Frontal cortex (tissue), 4 donors: ENCODE measurements around the gene CDHR2. TPM values are rescaled to one million over a fixed set of nuclear protein-coding genes. Genes with fewer than 3 reads are reported as not detected.
"Not testable (repeated sequence)": the region's sequence is repeated elsewhere in the genome, so short reads cannot be mapped to it uniquely, and the experiment has no call there.

Experiments used
- DNase-seq, 2 donors: peaks; one replicate each; pipeline ENCODE4 v3.0.0; 2012; ENCODE audit warnings: low spot score in 2 of 2
- FAIRE-seq: peaks from 2 replicates; lab custom pipeline; 2012; peaks lifted over from hg19 to GRCh38; lab: Jason Lieb, UNC
- total RNA-seq: library from RNA; depleted of rRNA; stranded (reverse); fragments of >200 nt; gene quantifications from one replicate; pipeline ENCODE4 v1.2.3, GENCODE V29; 2014
- donor health status: control.
- donor health status: control.
- donor health status: control.

CDHR2 gene
- total RNA-seq, 1 donor from 2014 or later, result under 0.01 TPM

DNA sequence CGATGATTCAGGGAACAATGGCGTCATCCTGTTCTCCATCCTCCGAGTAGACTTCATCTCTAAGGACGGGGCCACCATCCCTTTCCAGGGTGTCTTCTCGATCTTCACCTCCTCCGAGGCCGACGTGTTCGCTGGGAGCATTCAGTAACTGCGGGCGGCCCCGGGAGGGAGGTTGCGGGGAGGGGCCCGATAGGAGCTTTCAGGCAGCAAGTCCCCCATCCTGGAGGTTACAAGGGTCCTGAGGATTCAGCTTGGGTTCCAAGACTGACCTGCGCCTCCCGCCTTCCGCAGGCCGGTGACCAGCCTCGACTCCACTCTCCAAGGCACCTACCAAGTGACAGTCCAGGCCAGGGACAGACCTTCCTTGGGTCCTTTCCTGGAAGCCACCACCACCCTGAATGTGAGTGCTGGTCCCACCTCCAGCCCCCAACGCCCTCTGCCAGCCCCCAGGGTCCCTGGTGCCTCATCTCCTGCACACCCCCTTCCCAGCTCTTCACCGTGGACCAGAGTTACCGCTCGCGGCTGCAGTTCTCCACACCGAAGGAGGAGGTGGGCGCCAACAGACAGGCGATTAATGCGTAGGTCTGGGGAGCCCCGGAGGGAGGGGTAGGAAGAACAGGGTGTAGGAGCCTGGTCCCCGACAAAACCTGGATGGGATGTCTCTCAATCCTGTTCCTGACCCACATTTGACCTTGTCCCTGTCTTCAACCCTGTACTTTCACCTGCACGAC lies 40.1 kb downstream of the CDHR2 start:
- FAIRE-seq, result no peak
- DNase-seq, result no peak

DNA sequence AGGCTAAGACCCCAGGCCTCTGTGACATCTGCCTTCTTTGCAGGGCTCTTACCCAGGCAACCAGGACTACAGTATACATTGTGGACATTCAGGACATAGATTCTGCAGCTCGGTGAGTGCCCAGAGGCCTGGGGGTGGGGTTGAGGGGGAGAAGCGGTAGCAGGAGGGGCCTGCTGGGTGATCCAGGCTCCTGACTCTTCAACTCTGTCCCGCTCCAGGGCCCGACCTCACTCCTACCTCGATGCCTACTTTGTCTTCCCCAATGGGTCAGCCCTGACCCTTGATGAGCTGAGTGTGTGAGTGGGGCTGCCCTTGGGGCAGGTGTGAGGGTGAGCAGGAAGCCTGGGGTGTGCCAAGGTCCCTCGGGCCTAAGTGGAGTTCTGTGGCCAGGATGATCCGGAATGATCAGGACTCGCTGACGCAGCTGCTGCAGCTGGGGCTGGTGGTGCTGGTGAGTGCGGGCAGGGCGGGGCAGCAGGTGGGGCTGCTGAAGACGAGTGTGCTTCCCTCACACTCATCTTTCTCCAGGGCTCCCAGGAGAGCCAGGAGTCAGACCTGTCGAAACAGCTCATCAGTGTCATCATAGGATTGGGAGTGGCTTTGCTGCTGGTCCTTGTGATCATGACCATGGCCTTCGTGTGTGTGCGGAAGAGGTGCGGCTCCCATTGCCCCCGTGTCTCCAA lies 41.0 kb downstream of the CDHR2 start:
- no peak for FAIRE-seq
- no peak for DNase-seq

- FAIRE-seq, result peak; percentile 99
- not testable (repeated sequence) for DNase-seq
Measured at GRCh38 chr5:176591667-176592066, 42.5 kb downstream of the CDHR2 start.

- FAIRE-seq (no peak), DNase-seq (no peak)
Measured at GRCh38 chr5:176592573-176592972, 43.4 kb downstream of the CDHR2 start.

GRCh38 chr5:176593273-176593869 lies 44.2 kb downstream of the CDHR2 start:
- no peak for FAIRE-seq
- no peak for DNase-seq

- no peak for FAIRE-seq
Measured at GRCh38 chr5:176594554-176594953, 45.4 kb downstream of the CDHR2 start.

GRCh38 chr5:176595386-176595943 lies 46.3 kb downstream of the CDHR2 start:
- DNase-seq, result no peak
- FAIRE-seq, result no peak

More at GRCh38 chr5:176594554-176594953, 45.4 kb downstream of the CDHR2 start:
- no peak for DNase-seq

- no peak for FAIRE-seq
Measured at GRCh38 chr5:176596069-176596644, 47.0 kb downstream of the CDHR2 start.

GRCh38 chr5:176596689-176597416 lies 47.7 kb downstream of the CDHR2 start:
- DNase-seq, result peak in 1 of 2 donors; percentile 51
- FAIRE-seq, result no peak

More at GRCh38 chr5:176596069-176596644, 47.0 kb downstream of the CDHR2 start:
- no peak for DNase-seq

GRCh38 chr5:176597417-176598389 lies 48.6 kb downstream of the CDHR2 start:
- FAIRE-seq (no peak), DNase-seq (no peak)

DNA sequence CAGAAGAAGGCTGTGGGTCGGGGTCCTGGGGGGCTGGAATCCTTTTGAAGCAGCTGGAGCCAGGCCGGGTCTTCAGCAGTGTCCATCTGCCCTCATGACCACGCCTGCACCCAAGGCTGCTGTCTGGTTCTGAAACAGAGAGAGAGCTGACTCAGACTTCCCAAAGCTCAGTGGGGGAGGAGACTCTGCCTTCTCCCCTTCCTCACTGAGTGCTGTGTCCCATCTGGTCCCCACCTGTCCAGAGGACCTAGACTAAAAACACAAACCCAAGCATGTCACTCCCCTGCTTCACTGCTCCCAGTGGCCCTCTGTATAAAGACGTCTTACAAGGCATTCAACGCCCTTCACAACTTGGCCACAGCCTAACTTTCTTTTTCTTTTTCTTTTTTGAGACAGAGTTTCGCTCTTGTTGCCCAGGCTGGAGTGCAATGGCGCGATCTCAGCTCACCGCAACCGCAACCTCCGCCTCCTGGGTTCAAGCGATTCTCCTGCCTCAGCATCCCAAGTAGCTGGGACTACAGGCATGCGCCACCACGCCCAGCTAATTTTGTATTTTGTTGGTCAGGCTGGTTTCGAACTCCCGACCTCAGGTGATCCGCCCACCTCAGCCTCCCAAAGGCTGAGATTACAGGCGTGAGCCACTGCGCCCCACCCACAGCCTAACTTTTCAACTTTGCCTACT lies 50.7 kb downstream of the CDHR2 start:
- not testable (repeated sequence) for FAIRE-seq, DNase-seq

GRCh38 chr5:176601901-176602482 lies 52.9 kb downstream of the CDHR2 start:
- FAIRE-seq (no peak), DNase-seq (no peak)

DNA sequence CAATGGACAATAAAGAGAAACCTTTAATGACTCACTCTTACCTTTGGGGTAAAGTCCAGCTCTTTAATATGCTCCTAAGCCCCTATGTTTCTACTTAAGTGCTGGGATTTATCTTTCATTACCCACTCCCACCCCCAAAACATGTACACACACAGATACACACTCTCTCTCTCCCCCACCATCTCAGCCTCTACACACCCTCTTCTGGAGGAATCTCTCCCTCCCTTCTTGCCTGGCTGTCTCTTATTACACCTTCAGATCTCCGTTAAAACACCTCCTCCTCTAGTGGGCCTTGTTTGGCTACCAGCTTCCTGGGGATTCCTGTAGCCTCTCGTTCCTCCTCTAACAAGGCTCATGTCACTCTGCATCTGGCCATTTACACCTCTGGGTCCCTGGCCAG lies 53.9 kb downstream of the CDHR2 start:
- DNase-seq (no peak), FAIRE-seq (no peak)

- no peak for FAIRE-seq
- DNase-seq, result no peak
Measured at GRCh38 chr5:176606032-176606431, 56.9 kb downstream of the CDHR2 start.

DNA sequence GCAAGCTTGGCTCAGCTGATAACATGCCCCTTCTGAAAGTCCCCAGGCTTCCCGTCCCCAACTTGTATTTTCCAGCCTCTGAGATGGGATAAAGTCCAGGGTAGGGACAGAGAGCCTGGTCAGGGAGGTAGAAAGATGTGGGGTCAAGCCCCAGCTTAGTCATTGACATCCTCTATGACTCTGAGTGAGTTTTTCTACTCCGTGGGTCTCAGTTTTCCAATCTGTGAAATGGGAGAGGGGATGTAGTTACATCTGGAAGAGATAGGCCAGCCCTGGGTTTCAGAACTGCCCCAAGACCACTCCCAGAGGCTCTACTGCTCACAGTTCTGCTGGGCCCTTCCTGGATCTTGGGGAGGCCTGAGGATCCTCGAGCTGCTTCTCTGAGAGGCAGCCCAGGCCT lies 57.7 kb downstream of the CDHR2 start:
- FAIRE-seq (no peak), DNase-seq (no peak)

- DNase-seq, result no peak
- FAIRE-seq, result no peak
Measured at GRCh38 chr5:176608142-176608705, 59.1 kb downstream of the CDHR2 start.
